NCI-H69 (cell line): ENCODE results near the gene KLHDC7A.

Experiments used
- DNase-seq: peaks from one replicate; lab custom pipeline; 2025; lab: John Stamatoyannopoulos, UW

The KLHDC7A gene

DNA sequence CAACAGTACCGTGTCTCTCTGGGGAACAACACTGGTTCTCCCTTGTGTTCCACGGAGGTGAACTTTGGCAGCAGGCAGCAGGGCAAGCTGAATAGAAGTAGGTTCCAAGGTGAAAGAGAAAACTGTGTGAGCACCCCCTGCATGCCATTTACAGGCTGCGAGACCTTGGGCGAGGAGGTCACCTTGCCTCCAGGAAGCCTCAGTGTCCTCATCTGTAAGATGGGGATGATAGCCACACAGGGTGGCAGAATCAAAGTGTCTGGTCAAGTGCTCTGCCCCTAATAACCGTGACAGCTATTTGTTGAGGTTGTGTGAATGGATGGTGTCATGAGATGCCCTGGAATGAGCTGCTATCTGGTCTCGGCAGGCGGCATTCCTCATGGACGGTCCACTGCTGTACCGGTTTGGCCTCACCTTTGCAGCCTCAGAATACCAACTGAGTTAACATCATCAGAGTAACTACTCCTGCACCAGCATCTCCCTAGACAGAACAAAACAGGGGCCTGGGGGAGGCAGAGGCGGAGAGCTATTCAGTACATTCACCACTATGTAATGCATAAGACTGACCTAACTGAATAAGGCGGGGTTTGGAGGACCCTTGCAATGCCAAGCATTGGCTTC is 7.4 kb upstream of the KLHDC7A start:
- DNase-seq, result no peak

- DNase-seq, result no peak
Measured at GRCh38 chr1:18474559-18475175, 6.1 kb upstream of the KLHDC7A start.

- no peak for DNase-seq
Measured at GRCh38 chr1:18475234-18475905, 5.4 kb upstream of the KLHDC7A start.

DNA sequence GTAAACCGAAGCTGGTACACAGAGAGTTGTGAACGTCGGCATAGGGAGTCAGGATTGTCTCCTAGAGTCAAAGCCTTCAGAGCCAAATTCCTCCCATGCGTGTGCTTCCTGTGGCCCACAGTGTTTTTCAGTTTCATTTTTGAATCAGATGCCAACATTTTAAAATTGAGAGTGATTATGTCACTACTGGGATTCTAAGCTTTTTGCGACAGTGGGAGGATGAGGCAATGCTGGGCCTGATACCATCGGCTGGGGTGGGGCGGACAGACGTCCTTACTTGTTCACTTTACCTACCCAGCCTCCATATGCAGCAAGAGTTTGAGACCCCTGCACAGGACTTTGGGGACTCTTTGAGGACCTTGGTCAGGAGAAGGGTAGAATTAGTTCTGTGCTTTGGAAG is 1.3 kb upstream of the KLHDC7A start:
- no peak for DNase-seq

DNA sequence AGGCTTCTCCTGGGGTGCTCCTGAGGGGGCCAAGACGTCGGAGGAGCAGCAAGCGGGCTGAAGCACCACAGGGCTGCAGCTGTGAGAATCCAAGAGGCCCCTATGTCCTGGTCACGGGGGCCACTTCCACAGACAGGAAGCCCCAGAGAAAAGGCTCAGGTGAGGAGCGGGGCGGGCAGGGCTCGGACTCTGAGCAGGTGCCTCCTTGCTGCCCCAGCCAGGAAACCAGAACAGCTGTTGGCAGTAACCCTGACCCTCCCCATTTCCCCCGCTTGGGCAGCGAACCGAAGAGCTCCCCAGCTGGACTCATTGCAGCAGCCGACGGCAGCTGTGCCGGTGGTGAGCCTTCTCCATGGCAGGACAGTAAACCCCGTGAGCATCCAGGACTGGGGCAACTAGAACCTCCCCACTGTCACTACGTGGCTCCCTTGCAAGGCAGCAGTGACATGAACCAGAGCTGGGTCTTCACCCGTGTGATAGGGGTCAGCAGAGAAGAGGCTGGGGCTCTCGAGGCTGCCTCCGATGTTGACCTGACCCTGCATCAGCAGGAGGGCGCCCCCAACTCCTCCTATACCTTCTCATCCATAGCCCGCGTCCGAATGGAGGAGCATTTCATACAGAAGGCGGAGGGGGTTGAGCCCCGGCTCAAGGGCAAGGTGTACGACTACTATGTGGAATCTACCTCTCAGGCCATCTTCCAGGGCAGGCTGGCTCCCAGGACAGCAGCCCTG is 625 bp downstream of the KLHDC7A start:
- peak; percentile 82 for DNase-seq

DNA sequence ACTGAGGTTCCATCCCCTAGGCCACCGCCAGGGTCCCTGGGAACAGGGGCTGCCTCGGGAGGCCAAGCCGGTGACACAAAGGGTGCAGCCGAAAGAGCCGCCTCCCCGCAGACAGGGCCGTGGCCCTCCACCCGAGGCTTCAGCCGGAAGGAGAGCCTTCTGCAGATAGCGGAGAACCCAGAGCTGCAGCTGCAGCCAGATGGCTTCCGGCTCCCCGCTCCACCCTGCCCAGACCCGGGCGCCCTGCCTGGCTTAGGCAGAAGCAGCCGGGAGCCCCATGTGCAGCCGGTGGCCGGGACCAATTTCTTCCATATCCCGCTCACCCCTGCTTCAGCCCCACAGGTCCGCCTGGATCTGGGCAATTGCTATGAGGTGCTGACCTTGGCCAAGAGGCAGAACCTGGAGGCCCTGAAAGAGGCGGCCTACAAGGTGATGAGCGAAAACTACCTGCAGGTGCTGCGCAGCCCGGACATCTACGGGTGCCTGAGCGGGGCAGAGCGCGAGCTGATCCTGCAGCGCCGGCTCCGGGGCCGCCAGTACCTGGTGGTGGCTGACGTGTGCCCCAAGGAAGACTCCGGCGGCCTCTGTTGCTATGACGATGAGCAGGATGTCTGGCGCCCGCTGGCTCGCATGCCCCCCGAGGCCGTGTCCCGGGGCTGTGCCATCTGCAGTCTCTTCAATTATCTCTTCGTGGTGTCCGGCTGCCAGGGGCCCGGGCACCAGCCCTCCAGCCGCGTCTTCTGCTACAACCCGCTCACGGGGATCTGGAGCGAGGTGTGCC is 1.4 kb downstream of the KLHDC7A start:
- DNase-seq, result no peak

- DNase-seq, result no peak
Measured at GRCh38 chr1:18482721-18483425, 2.1 kb downstream of the KLHDC7A start.

DNA sequence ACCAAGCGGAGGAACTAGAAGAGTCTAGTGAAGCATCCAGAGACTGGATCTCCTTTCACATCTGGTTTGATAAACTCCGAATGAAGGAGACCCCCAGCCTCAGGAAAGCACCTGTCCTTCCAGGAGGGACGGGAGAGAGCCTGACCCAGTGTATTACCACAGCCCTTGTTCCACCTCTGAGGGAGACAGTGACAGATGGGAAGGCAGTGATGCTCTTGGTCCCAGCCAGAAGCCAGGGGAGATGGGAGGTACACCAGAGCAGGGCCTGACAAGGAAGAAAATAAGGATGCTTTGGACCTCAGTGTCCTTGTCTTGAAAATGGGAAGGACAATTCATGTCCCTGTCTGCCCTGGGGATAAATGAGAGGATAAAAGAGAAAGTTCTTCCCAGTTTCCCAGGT is 3.5 kb downstream of the KLHDC7A start:
- no peak for DNase-seq

DNA sequence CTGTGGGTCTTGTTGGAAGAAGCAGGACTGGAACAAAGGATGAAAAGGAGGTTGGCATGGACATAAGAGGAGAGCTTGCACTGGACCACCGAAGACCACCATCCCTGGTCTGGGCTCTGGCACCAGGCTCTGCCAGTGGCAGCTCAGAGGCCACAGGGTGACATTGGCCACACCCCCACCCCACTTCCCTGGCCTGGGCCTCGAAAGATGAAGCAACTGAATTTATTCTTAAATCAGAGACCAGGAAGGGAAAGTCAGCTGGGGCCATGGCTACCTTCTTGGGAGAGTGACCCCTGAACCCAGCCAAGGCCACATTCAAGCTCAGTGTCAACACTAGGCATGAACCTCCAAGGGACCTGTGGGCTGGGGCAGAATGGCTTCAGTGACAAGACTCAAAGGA is 4.0 kb downstream of the KLHDC7A start:
- no peak for DNase-seq

- DNase-seq, result no peak
Measured at GRCh38 chr1:18485227-18485626, 4.5 kb downstream of the KLHDC7A start.

DNA sequence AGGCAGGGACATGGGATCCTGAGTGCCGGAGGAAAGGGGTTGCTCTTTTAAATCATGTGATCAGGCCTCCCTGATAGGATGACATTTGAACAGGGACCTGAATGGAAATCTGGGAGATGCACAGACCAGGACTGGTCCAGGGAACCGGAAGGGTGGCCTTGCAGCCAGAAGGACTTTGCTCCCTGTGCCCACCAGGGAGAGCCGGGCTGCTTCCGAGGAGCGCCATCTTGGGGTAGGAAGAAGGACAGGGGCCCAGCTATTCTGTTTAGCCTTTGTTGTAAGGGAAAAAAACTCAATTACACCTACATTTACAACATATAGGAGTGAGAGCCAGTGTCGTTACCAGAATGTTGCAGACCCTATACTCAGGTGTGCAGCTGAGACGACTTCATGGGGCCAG is 5.5 kb downstream of the KLHDC7A start:
- DNase-seq, result peak; percentile 83

GRCh38 chr1:18489417-18490143 is 8.8 kb downstream of the KLHDC7A start:
- peak; percentile 28 for DNase-seq

DNA sequence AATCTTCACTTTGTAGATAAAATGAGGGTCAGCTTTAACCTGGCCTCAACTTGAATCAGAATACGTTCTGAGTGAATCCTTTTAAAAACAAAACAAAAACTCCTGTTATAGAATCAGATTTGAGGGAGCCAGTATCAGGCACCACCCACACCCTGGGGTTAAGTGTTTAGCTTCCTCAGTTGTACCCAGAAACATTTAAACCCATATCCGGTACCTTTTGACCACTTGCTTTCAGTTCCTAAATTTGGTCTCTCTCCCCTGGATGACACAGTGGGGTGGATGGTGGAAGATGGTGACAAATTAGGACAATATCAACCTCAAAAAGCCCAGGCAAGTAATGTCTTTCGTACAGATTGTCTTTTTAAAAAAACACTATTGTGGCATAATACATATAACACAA is 10.4 kb downstream of the KLHDC7A start:
- DNase-seq, result no peak

DNA sequence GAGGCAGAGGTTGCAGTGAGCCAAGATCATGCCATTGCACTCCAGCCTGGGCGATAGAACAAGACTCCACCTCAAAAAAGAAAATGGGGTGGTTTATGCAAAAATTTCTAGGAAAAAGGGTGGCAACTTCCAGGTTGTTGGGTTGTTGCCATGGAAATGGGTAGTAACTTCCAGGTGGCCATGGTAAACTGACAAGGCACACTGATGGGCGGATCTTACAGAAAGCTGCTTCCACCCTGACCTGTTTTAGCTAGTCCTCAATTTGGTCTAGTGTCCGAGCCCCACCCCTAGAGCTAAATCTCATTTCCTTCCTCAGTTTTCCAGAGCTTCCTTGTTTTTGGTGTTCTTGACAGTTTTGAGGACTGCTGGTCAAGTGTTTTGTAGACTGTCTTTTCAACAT is 13.6 kb downstream of the KLHDC7A start:
- no peak for DNase-seq

DNA sequence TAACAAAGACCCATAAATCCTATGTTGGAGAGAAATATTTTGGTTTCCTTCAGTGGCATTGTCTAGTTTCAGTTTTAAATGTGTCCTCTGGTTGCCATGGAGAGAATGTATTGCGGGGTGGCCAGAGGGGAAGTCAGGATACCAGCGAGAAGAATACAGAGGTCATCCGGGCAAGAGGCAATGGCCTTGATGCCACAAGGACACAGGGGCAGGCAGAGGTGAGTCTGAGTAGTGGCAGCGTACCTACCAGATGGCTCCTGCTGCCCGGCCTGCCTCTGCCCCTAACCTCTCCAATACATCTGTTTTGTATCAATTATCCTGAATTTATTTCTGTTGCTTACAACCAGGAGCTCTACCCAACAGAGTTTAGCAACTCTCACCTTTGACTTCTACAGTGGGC is 14.9 kb downstream of the KLHDC7A start:
- no peak for DNase-seq

- no peak for DNase-seq
Measured at GRCh38 chr1:18496056-18496455, 15.3 kb downstream of the KLHDC7A start.

DNA sequence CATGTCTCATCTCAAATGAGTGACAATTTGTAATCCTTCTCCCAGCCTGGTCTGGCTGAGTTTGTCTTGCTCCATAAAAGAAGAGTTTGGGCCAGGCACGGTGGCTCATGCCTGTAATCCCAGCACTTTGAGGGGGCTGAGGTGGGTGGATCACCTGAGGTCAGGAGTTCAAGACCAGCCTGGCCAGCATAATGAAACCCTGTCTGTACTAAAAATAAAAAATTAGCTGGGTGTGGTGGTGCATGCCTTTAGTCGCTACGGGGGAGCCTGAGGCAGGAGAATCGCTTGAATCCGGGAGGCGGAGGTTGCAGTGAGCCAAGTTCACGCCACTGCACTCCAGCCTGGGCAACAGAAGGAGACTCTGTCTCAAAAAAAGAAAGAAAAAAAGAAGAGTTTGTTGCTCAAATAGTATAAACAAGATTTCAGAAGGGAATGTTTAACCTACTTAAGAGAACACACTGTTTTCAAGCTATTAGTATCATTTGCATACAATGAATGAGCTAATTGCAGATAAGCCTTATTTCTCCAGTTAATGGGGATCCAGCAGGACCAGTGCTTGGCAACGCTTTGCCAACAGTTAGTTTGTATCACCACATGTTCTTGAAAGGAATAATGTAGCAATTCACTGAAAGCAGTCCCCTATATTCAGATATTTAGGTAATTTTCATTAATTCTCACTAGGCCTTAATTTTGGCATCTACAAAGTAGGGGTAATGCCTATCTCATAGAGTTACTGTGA is 15.9 kb downstream of the KLHDC7A start:
- no peak for DNase-seq

DNA sequence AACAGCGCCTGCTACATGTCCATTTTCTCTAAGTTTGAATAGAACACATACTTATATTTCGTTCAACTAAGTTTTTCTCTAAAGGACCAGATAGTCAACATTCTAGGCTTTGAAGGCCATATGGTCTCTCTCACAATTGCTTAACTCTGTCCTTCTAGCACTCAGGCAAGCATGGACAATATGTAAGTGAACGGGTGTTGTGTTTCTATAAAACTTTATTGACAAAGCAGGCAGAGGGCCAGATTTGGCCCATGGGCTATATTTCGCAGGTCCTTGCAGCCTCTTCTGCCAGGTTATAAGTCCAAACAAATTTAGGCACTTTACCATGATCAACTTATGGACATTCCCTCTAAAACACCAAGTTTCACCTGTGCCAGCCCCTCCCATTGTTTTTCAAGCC is 21.1 kb downstream of the KLHDC7A start:
- DNase-seq, result no peak

DNA sequence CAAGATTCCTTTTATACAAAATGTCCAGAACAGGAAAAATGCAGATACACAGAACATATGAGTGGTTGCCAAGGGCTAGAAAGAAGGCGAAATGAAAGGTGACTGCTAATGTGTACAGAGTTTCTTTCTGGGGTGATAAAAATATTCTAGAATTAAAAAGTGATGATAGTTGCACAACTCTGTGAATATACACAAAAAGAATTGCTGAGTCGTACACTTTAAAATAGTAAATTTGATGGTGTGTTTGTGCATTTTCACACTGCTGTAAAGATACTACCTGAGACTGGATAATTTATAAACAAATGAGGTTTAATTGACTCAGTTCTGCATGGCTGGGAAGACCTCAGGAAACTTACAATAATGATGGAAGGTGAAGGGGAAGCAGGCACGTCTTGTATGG is 23.9 kb downstream of the KLHDC7A start:
- no peak for DNase-seq

DNA sequence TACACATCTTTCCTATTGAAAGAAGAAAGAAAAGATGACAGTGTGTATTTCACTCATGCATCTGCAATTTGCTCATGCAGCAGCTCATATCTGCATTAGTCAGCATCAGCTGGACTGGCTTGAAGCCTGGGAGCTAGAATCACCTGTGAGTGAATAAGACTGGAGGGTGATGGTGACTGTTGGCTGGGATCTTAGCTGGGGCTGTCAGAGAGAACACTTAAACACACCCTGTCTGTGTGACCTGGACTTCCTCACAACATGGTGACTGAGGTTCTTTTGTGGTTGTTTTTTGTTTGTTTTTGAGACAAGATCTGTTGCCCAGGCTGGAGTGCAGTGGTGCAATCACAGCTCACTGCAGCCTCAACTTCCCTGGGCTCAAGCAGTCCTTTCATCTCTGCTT is 24.9 kb downstream of the KLHDC7A start:
- DNase-seq, result no peak
